Neural progenitor cell (in vitro differentiated cells): Measurements from ENCODE around the gene TP63. TPM values are rescaled to one million over a fixed set of nuclear protein-coding genes. Genes with fewer than 3 reads are reported as not detected.
A peak's percentile ranks its signal among the peaks of the same experiment; 100 is the strongest.

Source experiments
- DNase-seq: peaks from one replicate; pipeline ENCODE4 v3.0.0-alpha.2; 2016; ENCODE audit warnings: low spot score
- H2AFZ ChIP-seq: fragments of 200-600 bp; sonication (generic); replicated peaks from 2 replicates; pipeline ENCODE4 v1.6.1; 2016; ENCODE audit warnings: antibody characterized with exemption
- H3F3A ChIP-seq: fragments of 200-600 bp; sonication (generic); 2 replicates; pipeline ENCODE4 v1.6.1; 2016; ENCODE audit warnings: antibody characterized with exemption, low read depth
- H3K27ac ChIP-seq: fragments of 200-600 bp; sonication (generic); 2 replicates; pipeline ENCODE4 v1.5.1; 2016; ENCODE audit warnings: mild to moderate bottlenecking
- H3K27me3 ChIP-seq: fragments of 200-600 bp; sonication (generic); 2 replicates; pipeline ENCODE4 v1.6.1; 2016; ENCODE audit warnings: mild to moderate bottlenecking, moderate library complexity
- H3K36me3 ChIP-seq: fragments of 200-600 bp; sonication (generic); 2 replicates; pipeline ENCODE4 v1.5.1; 2016
- H3K4me1 ChIP-seq: fragments of 200-600 bp; sonication (generic); 2 replicates; pipeline ENCODE4 v1.6.1; 2016; ENCODE audit warnings: mixed run types
- H3K4me2 ChIP-seq: fragments of 200-600 bp; sonication (generic); 2 replicates; pipeline ENCODE4 v1.6.1; 2016
- H3K4me3 ChIP-seq: fragments of 200-600 bp; sonication (generic); 2 replicates; pipeline ENCODE4 v1.5.1; 2016
- H3K79me2 ChIP-seq: fragments of 200-600 bp; sonication (generic); 2 replicates; pipeline ENCODE4 v1.6.1; 2016; ENCODE audit warnings: low read depth
- H3K9ac ChIP-seq: fragments of 200-600 bp; sonication (generic); 2 replicates; pipeline ENCODE4 v1.6.1; 2016
- H3K9me3 ChIP-seq: fragments of 200-600 bp; sonication (generic); 2 replicates; pipeline ENCODE4 v1.5.1; 2016; ENCODE audit warnings: low read depth
- H4K20me1 ChIP-seq: fragments of 200-600 bp; sonication (generic); 2 replicates; pipeline ENCODE4 v1.6.1; 2016; ENCODE audit warnings: low read depth
- H3K27ac Mint-ChIP-seq: 3 replicates; pipeline ENCODE4 v1.8.0; 2021; ENCODE audit warnings: mixed read lengths
- H3K27me3 Mint-ChIP-seq: 2 replicates; pipeline ENCODE4 v1.8.0; 2022; ENCODE audit warnings: low read depth, mild to moderate bottlenecking, inconsistent platforms, moderate library complexity, mixed read lengths; ENCODE audit not compliant: insufficient read depth
- H3K36me3 Mint-ChIP-seq: 3 replicates; pipeline ENCODE4 v1.8.0; 2021; ENCODE audit warnings: mixed read lengths
- H3K4me1 Mint-ChIP-seq: 3 replicates; pipeline ENCODE4 v1.8.0; 2021; ENCODE audit warnings: mixed read lengths
- H3K4me3 Mint-ChIP-seq: 3 replicates; pipeline ENCODE4 v1.8.0; 2021; ENCODE audit warnings: mild to moderate bottlenecking, moderate library complexity, mixed read lengths
- H3K9me3 Mint-ChIP-seq: 3 replicates; pipeline ENCODE4 v1.8.0; 2020; ENCODE audit warnings: mixed read lengths
- CTCF ChIP-seq: fragments of 200-600 bp; sonication (generic); IDR thresholded peaks from 2 replicates; pipeline ENCODE4 v1.5.1; 2017; ENCODE audit warnings: antibody characterized with exemption, mild to moderate bottlenecking
- EZH2 ChIP-seq: fragments of 200-600 bp; sonication (generic); IDR thresholded peaks from 2 replicates; pipeline ENCODE4 v1.6.1; 2017; ENCODE audit warnings: antibody characterized with exemption, mild to moderate bottlenecking, moderate library complexity
- EZH2phosphoT487 ChIP-seq: fragments of 200-600 bp; sonication (generic); IDR thresholded peaks from 2 replicates; pipeline ENCODE4 v1.6.1; 2017; ENCODE audit warnings: antibody characterized with exemption
- total RNA-seq: library from RNA; depleted of rRNA; stranded (reverse); fragments of >200 nt; gene quantifications from 2 replicates; pipeline ENCODE4 v1.2.3, GENCODE V29; 2015; ENCODE audit warnings: low replicate concordance

The TP63 gene
- total RNA-seq, 1 donor from 2014 or later: 0.62 TPM

GRCh38 chr3:189812806-189813465, 181.7 kb downstream of the TP63 start:
- no peaks in the 10 kb centered on the region for H3K9me3 ChIP-seq
- Mint-ChIP-seq H3K27ac (no peak overlapping the region), H3K4me1 (peaks cover 3% of the 10 kb centered on the region), H3K9me3 (peaks cover 6% of the 10 kb centered on the region), H3K27me3 (peaks cover 23% of the 10 kb centered on the region), H3K4me3 (no peak overlapping the region), H3K36me3 (no peaks in the 10 kb centered on the region)
- H3K9ac ChIP-seq: no peak overlapping the region
- no peaks in the 10 kb centered on the region for H3K79me2 ChIP-seq
- H3K4me3 ChIP-seq: no peak overlapping the region
- no peak for TF ChIP-seq EZH2
- TF ChIP-seq EZH2phosphoT487: no peak
- H2AFZ ChIP-seq: no peak overlapping the region
- H3K4me2 ChIP-seq: no peak overlapping the region
- H4K20me1 ChIP-seq: no peaks in the 10 kb centered on the region
- no peaks in the 10 kb centered on the region for H3F3A ChIP-seq
- H3K36me3 ChIP-seq: no peaks in the 10 kb centered on the region
- DNase-seq: no peak
- no peak overlapping the region for H3K27ac ChIP-seq
- H3K27me3 ChIP-seq: peaks cover 78% of the 10 kb centered on the region
- H3K4me1 ChIP-seq: peaks cover 5% of the 10 kb centered on the region

- Histone ChIP-seq H3K4me1 (peaks cover 5% of the 10 kb centered on the region), H3K4me3 (no peak overlapping the region), H2AFZ (no peak overlapping the region), H3K79me2 (no peaks in the 10 kb centered on the region), H4K20me1 (no peaks in the 10 kb centered on the region), H3F3A (no peaks in the 10 kb centered on the region), H3K9ac (no peak overlapping the region), H3K36me3 (no peaks in the 10 kb centered on the region), H3K27ac (no peak overlapping the region), H3K27me3 (peaks cover 70% of the 10 kb centered on the region), H3K4me2 (no peak overlapping the region), H3K9me3 (no peaks in the 10 kb centered on the region)
- Mint-ChIP-seq H3K27ac (no peak overlapping the region), H3K27me3 (peaks cover 18% of the 10 kb centered on the region), H3K9me3 (no peaks in the 10 kb centered on the region), H3K4me3 (no peak overlapping the region), H3K36me3 (no peaks in the 10 kb centered on the region), H3K4me1 (peaks cover 3% of the 10 kb centered on the region)
- TF ChIP-seq CTCF: no peak
- TF ChIP-seq EZH2: no peak
- no peak for TF ChIP-seq EZH2phosphoT487
- peak; percentile 17 for DNase-seq
These were observed 182.6 kb downstream of the TP63 start for GRCh38 chr3:189813647-189814240.

- TF ChIP-seq EZH2: no peak
- no peak overlapping the region for H2AFZ ChIP-seq
- H3K9me3 ChIP-seq: no peaks in the 10 kb centered on the region
- no peak overlapping the region for H3K9ac ChIP-seq
- H3K4me1 ChIP-seq: peaks cover 17% of the 10 kb centered on the region
- H3K27me3 Mint-ChIP-seq: peaks cover 10% of the 10 kb centered on the region
- no peak overlapping the region for H3K4me3 Mint-ChIP-seq
- peaks cover 7% of the 10 kb centered on the region for H3K27me3 ChIP-seq
- H3F3A ChIP-seq: peaks cover 9% of the 10 kb centered on the region
- no peak overlapping the region for H3K4me3 ChIP-seq
- no peak overlapping the region for H3K27ac Mint-ChIP-seq
- H3K36me3 ChIP-seq: no peaks in the 10 kb centered on the region
- no peaks in the 10 kb centered on the region for H3K9me3 Mint-ChIP-seq
- peak overlapping the region; percentile 30 for H3K4me2 ChIP-seq
- no peaks in the 10 kb centered on the region for H3K36me3 Mint-ChIP-seq
- peaks cover 3% of the 10 kb centered on the region for H4K20me1 ChIP-seq
- H3K4me1 Mint-ChIP-seq: peaks cover 21% of the 10 kb centered on the region
- H3K27ac ChIP-seq: no peak overlapping the region
- no peak for DNase-seq
- no peaks in the 10 kb centered on the region for H3K79me2 ChIP-seq
These were observed 189.2 kb downstream of the TP63 start for GRCh38 chr3:189820365-189820720.

- H3K9ac ChIP-seq: no peak overlapping the region
- H3K79me2 ChIP-seq: no peaks in the 10 kb centered on the region
- DNase-seq: peak; percentile 78
- H3F3A ChIP-seq: peaks cover 9% of the 10 kb centered on the region
- peaks cover 7% of the 10 kb centered on the region for H3K27me3 ChIP-seq
- H3K27ac Mint-ChIP-seq: no peak overlapping the region
- H2AFZ ChIP-seq: no peak overlapping the region
- H3K4me1 ChIP-seq: peaks cover 17% of the 10 kb centered on the region
- H3K9me3 ChIP-seq: no peaks in the 10 kb centered on the region
- peak overlapping the region; percentile 30 for H3K4me2 ChIP-seq
- H3K4me3 ChIP-seq: no peak overlapping the region
- H3K36me3 Mint-ChIP-seq: no peaks in the 10 kb centered on the region
- TF ChIP-seq CTCF (no peak), EZH2phosphoT487 (no peak), EZH2 (no peak)
- no peak overlapping the region for H3K27ac ChIP-seq
- peaks cover 21% of the 10 kb centered on the region for H3K4me1 Mint-ChIP-seq
- no peaks in the 10 kb centered on the region for H3K36me3 ChIP-seq
- H3K4me3 Mint-ChIP-seq: no peak overlapping the region
- no peaks in the 10 kb centered on the region for H3K9me3 Mint-ChIP-seq
- peaks cover 3% of the 10 kb centered on the region for H4K20me1 ChIP-seq
- peaks cover 9% of the 10 kb centered on the region for H3K27me3 Mint-ChIP-seq
These were observed 190.1 kb downstream of the TP63 start for GRCh38 chr3:189821262-189821661.
